ENCODE data around the gene ARHGAP15.

The ARHGAP15 gene

DNA sequence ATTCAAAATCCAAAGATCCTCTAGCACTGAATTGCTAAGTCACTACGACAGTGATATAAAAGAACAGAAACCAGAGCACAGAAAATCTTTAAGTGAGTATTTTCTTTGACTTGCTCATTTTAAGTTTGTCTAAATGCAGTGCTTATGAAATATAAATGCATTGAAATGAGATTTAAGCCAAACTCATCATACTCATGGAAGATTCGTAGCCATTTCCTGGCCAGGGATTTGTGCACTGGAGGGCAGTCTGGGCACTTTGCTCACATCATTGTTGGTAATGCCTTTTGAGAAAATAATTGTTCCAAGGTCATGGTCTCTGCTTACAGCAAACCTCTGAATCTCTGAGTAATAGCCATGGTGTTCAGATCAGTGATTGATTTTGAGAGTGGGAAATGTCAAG lies 307.7 kb downstream of the ARHGAP15 start:
- H3K4me3 ChIP-seq (ENCODE audit: low read depth, low read length) = no peak overlapping the region

DNA sequence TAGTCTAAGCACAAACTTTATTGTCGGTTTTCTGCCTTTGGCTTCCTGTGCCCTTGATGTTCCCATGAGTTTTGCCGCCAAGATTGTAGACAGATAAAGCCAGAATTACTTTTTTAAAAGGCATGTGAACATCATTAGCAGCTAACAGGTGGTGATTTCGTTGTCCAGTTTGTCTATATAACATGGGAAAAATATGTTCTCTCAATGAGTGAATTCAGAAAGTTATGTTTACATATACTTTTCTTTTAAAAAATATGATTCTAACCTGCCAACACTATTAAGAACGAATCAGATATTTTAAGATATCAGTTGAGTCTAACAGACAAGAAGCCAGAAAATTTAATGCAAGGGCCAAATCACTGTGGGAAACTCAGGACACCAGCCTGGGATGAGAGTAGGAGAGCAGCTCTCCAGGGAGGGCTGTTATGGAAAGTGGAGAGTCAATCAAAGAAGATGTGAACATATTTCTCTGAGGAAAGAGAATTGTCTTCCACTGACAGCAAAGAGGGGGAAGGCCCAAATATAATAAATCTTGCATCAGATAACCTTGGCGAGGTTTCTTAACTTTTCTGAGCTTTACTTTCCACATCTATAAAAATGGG lies 311.3 kb downstream of the ARHGAP15 start:
- H3K4me3 ChIP-seq (ENCODE audit: low read depth, low read length) = no peak overlapping the region

- no peak overlapping the region for H3K4me3 ChIP-seq (ENCODE audit: low read depth, low read length)
Measured at GRCh38 chr2:143442193-143442592, 313.0 kb downstream of the ARHGAP15 start.

- H3K4me3 ChIP-seq (ENCODE audit: low read depth, low read length) = no peak overlapping the region
Measured at GRCh38 chr2:143451642-143452281, 322.5 kb downstream of the ARHGAP15 start.

GRCh38 chr2:143452817-143453451 lies 323.7 kb downstream of the ARHGAP15 start:
- no peak overlapping the region for H3K4me3 ChIP-seq (ENCODE audit: low read depth, low read length)

DNA sequence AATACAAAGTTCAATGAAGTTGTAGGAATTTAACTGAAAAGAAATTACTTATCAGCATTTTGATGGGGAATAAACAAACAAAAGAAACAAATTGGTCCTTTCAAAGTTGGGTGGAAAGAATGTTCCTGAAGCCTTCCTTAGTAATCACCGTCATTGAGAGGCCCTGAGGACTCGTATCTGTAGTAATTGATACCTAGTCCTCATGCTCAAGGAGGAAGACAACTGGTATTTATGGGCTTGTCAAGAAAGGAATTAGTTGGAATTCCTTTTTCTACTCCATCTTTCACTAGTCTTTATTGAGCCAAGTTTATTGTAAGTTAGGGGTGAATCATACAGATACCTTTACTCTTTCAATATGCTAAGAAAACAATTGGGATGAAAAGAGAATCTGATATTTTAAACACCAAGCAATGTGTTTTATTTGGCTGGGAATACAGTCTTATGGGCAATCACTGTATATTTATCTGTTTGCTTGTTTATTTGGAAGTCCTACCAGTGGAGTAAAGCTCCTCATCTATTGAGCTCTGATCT lies 324.8 kb downstream of the ARHGAP15 start:
- no peak overlapping the region for H3K4me3 ChIP-seq (ENCODE audit: low read depth, low read length)

GRCh38 chr2:143455317-143455716 lies 326.1 kb downstream of the ARHGAP15 start:
- H3K4me3 ChIP-seq (ENCODE audit: low read depth, low read length) = no peak overlapping the region

- no peak overlapping the region for H3K4me3 ChIP-seq (ENCODE audit: low read depth, low read length)
Measured at GRCh38 chr2:143458258-143459190, 329.3 kb downstream of the ARHGAP15 start.

DNA sequence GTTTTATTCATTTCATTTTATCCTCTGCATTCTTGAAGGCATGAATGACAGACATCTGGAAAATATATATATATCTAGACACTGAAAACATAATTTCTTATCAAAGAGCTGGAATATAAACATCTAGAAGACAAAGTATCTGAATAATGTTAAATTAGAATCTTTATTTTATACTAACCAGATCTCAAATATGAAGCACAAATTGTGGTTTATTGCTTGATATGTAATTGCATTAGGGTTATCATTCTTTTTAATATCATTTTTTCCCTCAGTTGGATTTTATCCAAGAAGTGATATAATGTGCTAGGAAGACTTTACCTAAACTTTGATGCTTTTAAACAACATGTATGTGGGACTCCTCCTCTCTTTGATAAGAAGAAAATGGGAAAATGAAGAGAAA lies 331.2 kb downstream of the ARHGAP15 start:
- no peak overlapping the region for H3K4me3 ChIP-seq (ENCODE audit: low read depth, low read length)

GRCh38 chr2:143463719-143464118 lies 334.5 kb downstream of the ARHGAP15 start:
- H3K4me3 ChIP-seq (ENCODE audit: low read depth, low read length) = no peak overlapping the region

DNA sequence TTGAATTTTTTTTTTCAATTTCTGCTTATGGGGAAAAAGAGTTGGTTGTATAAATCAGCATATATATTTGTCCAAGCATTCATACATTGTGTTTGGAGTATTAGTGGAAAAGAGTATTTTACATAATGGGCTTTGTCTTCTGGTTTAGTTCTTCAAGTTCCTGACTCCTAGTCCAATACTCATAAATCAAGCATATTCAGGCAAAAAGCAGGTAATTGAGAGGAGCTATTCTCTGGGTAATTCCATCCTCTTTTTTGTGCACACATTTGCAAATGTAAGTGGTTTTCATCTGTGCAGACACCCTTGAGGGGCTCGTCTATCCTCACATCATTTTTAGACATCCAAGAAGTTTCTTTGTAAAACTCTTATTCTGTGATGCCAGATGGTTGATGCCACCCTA lies 337.2 kb downstream of the ARHGAP15 start:
- H3K4me3 ChIP-seq (ENCODE audit: low read depth, low read length) = no peak overlapping the region

- H3K4me3 ChIP-seq (ENCODE audit: low read depth, low read length) = no peak overlapping the region
Measured at GRCh38 chr2:143467011-143467410, 337.8 kb downstream of the ARHGAP15 start.

DNA sequence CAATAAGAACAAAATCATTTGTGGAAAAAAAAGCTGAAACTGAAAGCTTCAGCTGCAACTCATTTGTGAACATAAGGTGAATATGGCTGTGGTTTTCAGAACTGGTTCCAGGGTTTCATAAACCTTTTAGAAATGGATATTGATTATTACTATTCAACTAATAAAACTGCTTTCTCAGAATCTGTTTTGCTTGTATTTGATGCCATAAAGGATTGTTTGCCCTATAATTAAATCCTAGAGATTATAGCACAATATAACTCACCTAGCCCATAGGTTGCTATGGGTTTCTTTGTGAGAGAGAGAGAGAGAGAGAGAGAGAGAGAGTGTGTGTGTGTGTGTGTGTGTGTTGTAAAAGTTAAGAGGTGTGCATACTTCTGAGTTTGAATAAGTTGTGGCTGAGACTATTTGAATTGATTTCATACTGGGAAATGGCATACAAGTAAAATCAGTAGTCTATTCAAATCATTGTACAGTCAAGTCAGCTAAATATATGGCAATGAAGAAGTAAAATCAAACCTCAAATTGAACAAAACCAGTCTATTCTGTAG lies 339.2 kb downstream of the ARHGAP15 start:
- H3K4me3 ChIP-seq (ENCODE audit: low read depth, low read length) = no peak overlapping the region

GRCh38 chr2:143469323-143469722 lies 340.1 kb downstream of the ARHGAP15 start:
- H3K4me3 ChIP-seq (ENCODE audit: low read depth, low read length) = no peak overlapping the region

- H3K4me3 ChIP-seq (ENCODE audit: low read depth, low read length) = no peak overlapping the region
Measured at GRCh38 chr2:143471550-143471949, 342.3 kb downstream of the ARHGAP15 start.

DNA sequence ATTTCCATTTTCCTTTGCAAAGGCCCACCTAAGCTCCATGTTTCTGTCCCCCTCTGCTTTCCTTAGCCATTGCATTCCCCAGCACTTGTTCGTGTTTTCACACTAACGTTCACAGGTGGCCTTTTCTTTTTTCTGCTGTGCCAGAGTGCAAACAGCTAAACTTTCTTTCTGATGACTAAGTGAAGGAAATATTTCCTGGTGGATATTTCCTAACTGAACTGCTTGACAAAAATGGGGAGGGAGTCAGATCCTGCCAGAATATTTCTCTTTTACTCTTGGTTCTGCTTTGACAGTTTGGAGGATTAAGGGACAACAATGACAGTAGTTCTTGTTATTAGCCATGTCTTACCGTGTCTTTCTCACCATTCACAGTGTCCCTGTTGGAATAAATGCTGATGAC lies 344.0 kb downstream of the ARHGAP15 start:
- no peak overlapping the region for H3K4me3 ChIP-seq (ENCODE audit: low read depth, low read length)

GRCh38 chr2:143473820-143474219 lies 344.6 kb downstream of the ARHGAP15 start:
- no peak overlapping the region for H3K4me3 ChIP-seq (ENCODE audit: low read depth, low read length)

GRCh38 chr2:143474586-143474985 lies 345.4 kb downstream of the ARHGAP15 start:
- H3K4me3 ChIP-seq (ENCODE audit: low read depth, low read length) = no peak overlapping the region

DNA sequence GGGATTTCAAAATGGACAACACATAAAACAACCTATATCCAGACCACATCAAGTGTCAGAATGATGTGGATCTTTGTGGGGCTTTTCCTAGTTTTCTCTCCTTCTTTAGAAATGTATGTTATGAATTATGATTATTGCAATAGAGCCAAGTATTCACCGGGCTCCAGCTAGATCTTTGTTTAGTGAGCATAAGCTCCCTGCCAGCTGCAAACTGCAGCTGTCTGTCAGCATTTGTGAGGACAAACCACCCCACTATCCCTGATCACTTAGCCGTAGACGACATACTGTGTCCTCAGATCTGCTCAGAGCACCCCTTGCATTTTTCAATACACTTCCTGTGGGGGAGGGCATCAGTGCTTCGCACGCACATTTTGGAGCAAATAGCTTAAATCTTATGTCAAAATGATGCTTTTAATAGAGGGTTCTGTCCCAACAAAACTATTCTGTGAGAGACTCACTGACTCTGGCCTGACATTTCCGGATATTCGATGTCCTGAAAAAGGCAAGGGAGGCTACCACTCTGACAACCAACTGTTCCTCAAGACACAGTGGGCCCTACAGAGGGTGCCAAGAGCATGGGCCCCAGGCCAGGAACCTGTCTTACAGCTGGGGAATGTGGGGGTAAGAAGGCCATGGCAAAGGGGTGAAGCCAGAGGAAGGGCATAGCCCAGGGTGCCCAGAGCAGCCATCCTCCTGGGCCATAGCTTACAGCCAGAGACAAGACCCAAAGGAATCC lies 346.0 kb downstream of the ARHGAP15 start:
- no peak overlapping the region for H3K4me3 ChIP-seq (ENCODE audit: low read depth, low read length)

All from iPS-11a (cell line).